ENCODE data around the gene ADRA2C.

DNA sequence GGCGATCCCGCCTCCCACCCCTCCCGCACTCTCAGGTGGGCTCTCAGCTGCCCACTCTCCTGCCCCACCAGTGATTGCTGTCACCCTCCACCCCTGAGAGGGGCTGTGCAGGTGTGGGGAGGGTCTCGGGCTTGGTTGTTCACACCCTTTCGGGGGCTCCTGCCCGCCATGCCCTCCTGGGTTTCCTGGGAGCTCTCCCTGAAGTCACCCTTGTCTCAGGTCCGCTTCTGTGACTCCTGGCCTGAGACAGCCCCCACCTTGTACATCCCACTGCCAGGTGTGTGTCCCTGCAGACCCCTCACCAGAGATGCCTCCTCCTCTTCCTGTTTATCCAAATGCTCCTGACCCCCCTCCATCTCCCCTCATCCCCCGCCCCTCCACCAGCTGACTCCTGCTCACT is 37.8 kb downstream of the ADRA2C start:
- TF ChIP-seq, protein P1, sequence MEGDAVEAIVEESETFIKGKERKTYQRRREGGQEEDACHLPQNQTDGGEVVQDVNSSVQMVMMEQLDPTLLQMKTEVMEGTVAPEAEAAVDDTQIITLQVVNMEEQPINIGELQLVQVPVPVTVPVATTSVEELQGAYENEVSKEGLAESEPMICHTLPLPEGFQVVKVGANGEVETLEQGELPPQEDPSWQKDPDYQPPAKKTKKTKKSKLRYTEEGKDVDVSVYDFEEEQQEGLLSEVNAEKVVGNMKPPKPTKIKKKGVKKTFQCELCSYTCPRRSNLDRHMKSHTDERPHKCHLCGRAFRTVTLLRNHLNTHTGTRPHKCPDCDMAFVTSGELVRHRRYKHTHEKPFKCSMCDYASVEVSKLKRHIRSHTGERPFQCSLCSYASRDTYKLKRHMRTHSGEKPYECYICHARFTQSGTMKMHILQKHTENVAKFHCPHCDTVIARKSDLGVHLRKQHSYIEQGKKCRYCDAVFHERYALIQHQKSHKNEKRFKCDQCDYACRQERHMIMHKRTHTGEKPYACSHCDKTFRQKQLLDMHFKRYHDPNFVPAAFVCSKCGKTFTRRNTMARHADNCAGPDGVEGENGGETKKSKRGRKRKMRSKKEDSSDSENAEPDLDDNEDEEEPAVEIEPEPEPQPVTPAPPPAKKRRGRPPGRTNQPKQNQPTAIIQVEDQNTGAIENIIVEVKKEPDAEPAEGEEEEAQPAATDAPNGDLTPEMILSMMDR (IDR thresholded peaks at IDR 0.05; ENCODE audit: insufficient read depth, low read length, poor library complexity, severe bottlenecking): no peak
- no peak for TF ChIP-seq EZH2phosphoT487 (conservative IDR thresholded peaks at IDR 0.05; ENCODE audit: low read length)

All from SU-DHL-6 (cell line).